AG09309 (cell line): ENCODE data around the gene RBMS1.

ENCODE experiments used
- DNase-seq: peaks from one replicate; pipeline ENCODE4 v3.0.0-alpha.2; 2010; ENCODE audit warnings: low read depth
- H3K4me3 ChIP-seq: 2 replicates; pipeline ENCODE4 v1.5.1; 2011; ENCODE audit warnings: mild to moderate bottlenecking, low read depth, low read length, moderate library complexity; ENCODE audit not compliant: control insufficient read depth
- CTCF ChIP-seq: IDR thresholded peaks from 2 replicates; pipeline ENCODE4 v1.5.1; 2011; ENCODE audit warnings: mild to moderate bottlenecking, low read depth, low read length, inconsistent platforms; ENCODE audit not compliant: insufficient read depth, control insufficient read depth; ENCODE audit errors: missing control alignments

RBMS1 gene

GRCh38 chr2:160326786-160327185 lies 166.8 kb downstream of the RBMS1 start:
- H3K4me3 ChIP-seq = no peak overlapping the region
- DNase-seq = no peak
- TF ChIP-seq CTCF = no peak

GRCh38 chr2:160325418-160325817 lies 168.2 kb downstream of the RBMS1 start:
- no peak for TF ChIP-seq CTCF
- DNase-seq = no peak
- no peak overlapping the region for H3K4me3 ChIP-seq

- TF ChIP-seq CTCF = no peak
- no peak for DNase-seq
Measured at GRCh38 chr2:160324917-160325316, 168.7 kb downstream of the RBMS1 start.

GRCh38 chr2:160324161-160324800 lies 169.3 kb downstream of the RBMS1 start:
- no peak overlapping the region for H3K4me3 ChIP-seq
- peak; percentile 70 for TF ChIP-seq CTCF
- DNase-seq = no peak

More at GRCh38 chr2:160324917-160325316, 168.7 kb downstream of the RBMS1 start:
- H3K4me3 ChIP-seq = no peak overlapping the region

GRCh38 chr2:160322320-160322719 lies 171.3 kb downstream of the RBMS1 start:
- H3K4me3 ChIP-seq = no peak overlapping the region
- no peak for DNase-seq
- no peak for TF ChIP-seq CTCF

- TF ChIP-seq CTCF = no peak
- H3K4me3 ChIP-seq = no peak overlapping the region
- DNase-seq = no peak
Measured at GRCh38 chr2:160321006-160321405, 172.6 kb downstream of the RBMS1 start.
